Sciatic nerve (tissue), 2 donors: Measurements from ENCODE around the gene ZKSCAN3. TPM values are rescaled to one million over a fixed set of nuclear protein-coding genes. Genes with fewer than 3 reads are reported as not detected.
"Not testable (repeated sequence)": the region's sequence is repeated elsewhere in the genome, so short reads cannot be mapped to it uniquely, and the experiment has no call there.

Experiments
- ATAC-seq: fragments of 200-7000 bp; cut with Tn5 transposase; one replicate; pipeline ENCODE4 v1.9.1; 2020; ENCODE audit warnings: mild to moderate bottlenecking, moderate library complexity
- DNase-seq: peaks from one replicate; pipeline ENCODE4 v3.0.0-alpha.2; 2020; ENCODE audit warnings: low spot score
- intact Hi-C: fragments of 100-400 bp; cut with DNase I; formaldehyde crosslinking; loops from one replicate; pipeline ENCODE4 v1.14.2; 2022
- total RNA-seq: library from RNA; stranded (reverse); fragmentation: NEBNext Ultra II Directional; extraction: Animal tissue kit (Norgen Biotek cat#: 25700); gene quantifications from one replicate; pipeline ENCODE4 v1.2.1, GENCODE V29; 2021
- donor health status: DM: no; HTN: no; CAD: no.
- donor health status: DM: no; HTN: no; CAD: no.

ZKSCAN3 gene
- total RNA-seq, 1 donor from 2014 or later: 7.8 TPM

DNA sequence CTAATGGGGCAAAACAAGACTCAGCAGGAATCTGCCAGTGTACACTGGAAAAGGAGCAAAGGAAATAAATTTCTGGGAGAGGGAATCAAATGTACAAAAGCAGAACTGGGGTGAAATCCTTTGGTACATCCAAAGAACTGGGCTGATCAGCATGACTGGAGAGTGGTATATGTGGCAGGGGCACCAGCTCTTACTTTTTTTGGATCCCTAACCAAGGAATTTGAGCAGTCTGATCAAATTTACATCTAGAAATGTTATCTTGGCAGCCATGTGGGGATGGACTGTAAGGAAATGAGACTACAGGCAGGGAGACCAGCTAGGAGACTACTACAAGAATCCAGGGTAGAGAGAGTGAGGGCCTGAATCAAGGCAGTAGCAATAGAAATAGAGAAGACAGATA is 12.6 kb upstream of the ZKSCAN3 start:
- DNase-seq: no peak
- ATAC-seq: no peak
- intact Hi-C loops: no loop called here

GRCh38 chr6:28340310-28341095 is 9.2 kb upstream of the ZKSCAN3 start:
- intact Hi-C loops: no loop called here
- ATAC-seq: no peak
- DNase-seq: no peak

GRCh38 chr6:28343898-28344677 is 5.7 kb upstream of the ZKSCAN3 start:
- ATAC-seq: no peak
- DNase-seq: no peak
- intact Hi-C loops: no loop called here

DNA sequence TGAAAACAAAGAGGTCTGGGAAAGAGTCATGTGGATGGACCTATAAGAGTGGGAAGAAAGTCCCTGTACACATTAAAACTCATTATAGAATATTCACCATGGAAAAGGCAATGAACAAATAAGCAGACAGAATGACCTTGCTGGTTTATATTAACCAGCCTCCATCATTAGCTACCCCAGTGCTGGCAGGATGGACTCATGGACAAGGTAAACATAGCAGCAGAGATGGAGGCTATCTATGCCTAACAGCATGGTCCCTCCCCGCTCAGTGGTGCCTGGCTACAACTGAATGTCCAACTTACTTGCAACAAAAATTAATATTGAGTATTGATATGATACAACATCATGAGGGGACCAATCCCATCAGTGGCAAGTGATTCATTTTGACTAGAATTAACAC is 4.5 kb upstream of the ZKSCAN3 start:
- ATAC-seq: no peak
- intact Hi-C loops: no loop called here
- no peak for DNase-seq

- ATAC-seq: no peak
- intact Hi-C loops: no loop called here
- no peak for DNase-seq
Observed at GRCh38 chr6:28347119-28347518, 2.6 kb upstream of the ZKSCAN3 start.

GRCh38 chr6:28349344-28349891 is 329 bp upstream of the ZKSCAN3 start:
- no peak for DNase-seq
- no peak for ATAC-seq
- intact Hi-C loops: no loop called here

- intact Hi-C loops: no loop called here
- DNase-seq (no peak), ATAC-seq (no peak)
Observed at GRCh38 chr6:28351087-28351486, 1.3 kb downstream of the ZKSCAN3 start.

DNA sequence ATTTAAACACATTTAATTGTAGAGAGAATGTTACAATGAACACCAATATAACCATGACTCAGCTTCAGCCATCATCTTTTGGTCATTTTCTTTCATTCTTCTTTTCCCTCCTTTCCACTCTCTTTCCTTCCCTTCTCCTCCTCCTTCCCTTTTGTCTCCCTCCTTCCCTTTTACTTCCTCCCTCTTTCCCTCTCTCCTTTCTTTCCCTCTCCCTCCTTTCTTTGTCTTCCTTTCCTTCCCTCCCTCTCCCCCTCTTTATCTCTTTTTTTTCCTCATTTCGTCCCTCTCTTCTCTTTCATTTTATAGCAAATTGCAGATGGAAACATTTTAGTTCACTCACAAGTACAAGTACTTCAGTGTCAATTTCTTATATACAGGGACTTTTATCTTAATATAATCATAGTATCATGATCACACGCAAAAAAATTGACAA is 1.8 kb downstream of the ZKSCAN3 start:
- no peak for DNase-seq
- ATAC-seq: no peak
- intact Hi-C loops: no loop called here

DNA sequence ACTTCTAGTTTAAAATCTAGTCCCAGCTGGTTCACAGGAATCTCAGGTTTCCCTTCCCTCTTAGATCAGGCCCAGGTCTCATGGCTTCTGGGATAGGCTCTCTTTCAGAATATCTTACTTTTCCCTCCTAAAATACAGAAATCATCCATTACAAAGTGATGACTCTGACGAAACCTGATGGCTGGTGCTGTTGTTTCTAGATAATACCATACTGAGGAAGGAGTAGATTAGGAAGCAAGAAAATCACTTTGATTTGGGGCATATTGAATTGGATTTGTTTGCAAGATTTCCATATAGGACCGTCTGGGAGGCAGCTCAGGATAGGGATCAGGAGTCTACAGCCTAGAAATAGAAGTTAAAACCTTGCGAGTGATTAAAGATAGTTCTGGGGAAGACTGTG is 3.6 kb downstream of the ZKSCAN3 start:
- intact Hi-C loops: no loop called here
- no peak for DNase-seq
- no peak for ATAC-seq

DNA sequence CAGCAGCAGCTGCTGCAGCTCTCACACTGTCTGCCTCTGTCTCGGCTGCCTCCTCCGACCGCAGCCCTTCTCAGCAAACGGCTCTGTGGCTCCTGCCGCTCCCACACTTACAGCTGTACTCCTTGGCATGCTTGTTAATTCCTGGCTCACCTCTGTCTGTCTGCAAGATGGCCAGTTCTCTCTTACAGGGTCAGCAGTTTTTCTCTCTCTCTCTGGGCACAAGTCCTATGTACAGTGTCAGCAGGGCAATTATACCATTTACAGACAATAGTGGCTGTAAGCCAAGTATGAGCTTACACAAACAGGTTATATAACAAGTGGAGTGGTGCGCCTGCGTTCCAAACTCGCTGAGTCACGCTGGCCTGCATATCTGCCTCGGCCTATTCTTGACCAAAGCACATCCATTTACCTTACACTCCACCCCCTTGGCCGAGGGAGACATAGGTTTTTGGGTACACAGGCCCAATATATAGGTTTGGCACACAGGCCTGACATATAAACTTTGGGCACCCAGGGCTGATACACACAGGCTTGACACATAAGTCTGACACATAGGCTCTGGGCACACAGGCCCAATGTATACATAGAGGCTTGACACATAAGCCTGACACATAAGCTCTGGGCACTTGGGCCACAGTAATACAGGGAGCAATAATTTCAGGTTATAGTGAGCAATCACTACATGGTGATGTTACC is 4.4 kb downstream of the ZKSCAN3 start:
- intact Hi-C loops: no loop called here
- peak; percentile 63 for ATAC-seq

GRCh38 chr6:28354688-28355554 is 5.2 kb downstream of the ZKSCAN3 start:
- intact Hi-C loops: no loop called here
- no peak for DNase-seq
- ATAC-seq: no peak

More for the DNA sequence above, 4.4 kb downstream of the ZKSCAN3 start:
- peak; percentile 66 for DNase-seq

- intact Hi-C loops: no loop called here
- DNase-seq: peak; percentile 79
- peak; percentile 90 for ATAC-seq
Observed at GRCh38 chr6:28355743-28356665, 6.3 kb downstream of the ZKSCAN3 start.

DNA sequence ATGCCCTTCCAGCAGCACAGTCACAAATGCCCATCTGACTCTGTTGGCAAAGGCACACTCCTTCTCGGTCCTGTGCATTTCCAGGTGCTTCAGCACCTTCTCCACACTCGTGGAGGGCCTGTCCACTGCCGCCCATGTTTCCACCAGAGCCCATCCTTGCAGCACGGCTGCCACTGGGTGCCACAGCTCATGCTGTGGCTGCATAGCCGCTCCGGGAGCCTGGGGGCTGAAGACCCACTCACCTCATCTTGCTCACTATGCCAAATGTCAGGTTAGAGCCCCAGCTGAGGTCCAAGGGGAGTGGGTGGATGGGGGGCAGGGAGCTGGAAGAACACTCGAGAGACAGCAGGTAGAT is 6.9 kb downstream of the ZKSCAN3 start:
- intact Hi-C loops: no loop called here
- no peak for ATAC-seq
- no peak for DNase-seq

- no peak for ATAC-seq
- DNase-seq: no peak
- intact Hi-C loops: no loop called here
Observed at GRCh38 chr6:28357036-28357435, 7.3 kb downstream of the ZKSCAN3 start.

GRCh38 chr6:28359562-28359961 is 9.8 kb downstream of the ZKSCAN3 start:
- intact Hi-C loops, ATAC-seq, DNase-seq: not testable (repeated sequence)

DNA sequence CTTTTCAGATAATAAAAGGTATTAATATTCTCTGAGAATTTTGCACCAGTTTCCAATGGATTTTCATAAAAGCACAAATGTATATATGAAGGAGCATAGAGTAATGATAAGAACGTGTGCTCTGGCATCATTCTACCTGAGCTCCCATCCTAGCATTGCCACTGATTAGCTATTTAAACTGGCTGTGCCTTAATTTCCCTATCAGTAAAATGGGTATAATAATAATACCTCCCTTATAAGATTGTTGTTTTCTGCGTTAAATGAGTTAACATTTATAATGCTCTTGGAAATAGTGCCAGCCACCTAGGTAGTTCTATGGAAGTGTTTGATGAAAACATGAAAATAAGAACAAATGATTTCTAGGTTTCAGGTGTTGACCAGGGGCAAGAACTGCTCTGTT is 11.2 kb downstream of the ZKSCAN3 start:
- ATAC-seq (no peak), DNase-seq (no peak)
- intact Hi-C loops: no loop called here

DNA sequence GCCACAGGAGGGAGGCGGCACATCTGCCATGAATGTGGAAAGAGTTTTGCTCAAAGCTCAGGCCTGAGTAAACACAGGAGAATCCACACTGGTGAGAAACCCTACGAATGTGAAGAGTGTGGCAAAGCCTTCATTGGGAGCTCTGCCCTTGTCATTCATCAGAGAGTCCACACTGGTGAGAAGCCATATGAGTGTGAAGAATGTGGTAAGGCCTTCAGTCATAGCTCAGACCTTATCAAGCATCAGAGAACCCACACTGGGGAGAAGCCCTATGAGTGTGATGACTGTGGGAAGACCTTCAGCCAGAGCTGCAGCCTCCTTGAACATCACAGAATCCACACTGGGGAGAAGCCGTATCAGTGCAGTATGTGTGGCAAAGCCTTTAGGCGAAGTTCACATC is 15.8 kb downstream of the ZKSCAN3 start:
- DNase-seq, intact Hi-C loops, ATAC-seq: not testable (repeated sequence)

DNA sequence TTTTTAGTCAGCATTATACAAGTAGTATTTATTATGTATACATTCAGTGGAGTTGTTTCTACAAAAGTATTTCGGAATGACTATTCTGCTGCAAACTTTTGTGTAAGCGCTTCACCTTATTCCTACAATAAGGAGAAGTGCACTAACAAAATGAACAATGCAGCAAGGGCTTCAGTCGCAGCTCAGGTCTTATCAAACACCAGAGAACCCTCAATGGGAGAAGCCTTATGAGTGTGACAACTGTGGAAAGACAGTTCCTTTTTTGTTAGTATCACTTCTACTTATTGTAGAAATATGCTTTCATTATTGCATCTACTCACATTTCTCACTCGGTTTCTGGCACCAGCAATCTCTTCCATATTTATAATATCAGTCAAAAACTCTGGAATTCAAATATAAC is 18.8 kb downstream of the ZKSCAN3 start:
- no peak for DNase-seq
- intact Hi-C loops: no loop called here
- ATAC-seq: no peak
